GM23338 (cell line): ENCODE data around the gene MAGOH. TPM values are rescaled to one million over a fixed set of nuclear protein-coding genes. Genes with fewer than 3 reads are reported as not detected.

ENCODE experiments used
- ATAC-seq: fragments of 200-7000 bp; cut with Tn5 transposase; 3 replicates; pipeline ENCODE4 v1.9.1; 2020
- DNase-seq: peaks from one replicate; pipeline ENCODE4 v3.0.0-alpha.2; 2015; ENCODE audit warnings: low spot score
- H2AFZ ChIP-seq: fragments of 200-600 bp; sonication (generic); 2 replicates; pipeline ENCODE4 v1.8.0; 2016; ENCODE audit warnings: antibody characterized with exemption, mild to moderate bottlenecking, moderate library complexity
- H3F3A ChIP-seq: fragments of 200-600 bp; sonication (generic); replicated peaks from 2 replicates; pipeline ENCODE4 v1.8.0; 2017; ENCODE audit warnings: antibody characterized with exemption, mixed run types, low read depth
- H3K27ac ChIP-seq: fragments of 200-600 bp; sonication (generic); 2 replicates; pipeline ENCODE4 v1.6.1; 2016; ENCODE audit warnings: low read depth
- H3K27me3 ChIP-seq: fragments of 200-600 bp; sonication (generic); 2 replicates; pipeline ENCODE4 v1.8.0; 2016; ENCODE audit warnings: mild to moderate bottlenecking, mixed run types, moderate library complexity; ENCODE audit not compliant: insufficient read depth
- H3K36me3 ChIP-seq: fragments of 200-600 bp; sonication (generic); 2 replicates; pipeline ENCODE4 v1.8.0; 2016; ENCODE audit warnings: mild to moderate bottlenecking; ENCODE audit not compliant: insufficient read depth
- H3K4me1 ChIP-seq: fragments of 200-600 bp; sonication (generic); 2 replicates; pipeline ENCODE4 v1.8.0; 2016; ENCODE audit warnings: mild to moderate bottlenecking, moderate library complexity; ENCODE audit not compliant: insufficient read depth
- H3K4me2 ChIP-seq: fragments of 200-600 bp; sonication (generic); 2 replicates; pipeline ENCODE4 v1.7.1; 2017; ENCODE audit warnings: mixed run types
- H3K4me3 ChIP-seq: fragments of 200-600 bp; sonication (generic); 2 replicates; pipeline ENCODE4 v1.6.1; 2016; ENCODE audit warnings: mixed run types
- H3K79me2 ChIP-seq: fragments of 200-600 bp; sonication (generic); replicated peaks from 2 replicates; pipeline ENCODE4 v1.8.0; 2017; ENCODE audit warnings: mild to moderate bottlenecking; ENCODE audit not compliant: insufficient read depth
- H3K9me2 ChIP-seq: fragments of 200-600 bp; sonication (generic); 2 replicates; pipeline ENCODE4 v1.8.0; 2017; ENCODE audit not compliant: insufficient read depth
- H4K20me1 ChIP-seq: fragments of 200-600 bp; sonication (generic); replicated peaks from 2 replicates; pipeline ENCODE4 v1.8.0; 2017; ENCODE audit warnings: mild to moderate bottlenecking; ENCODE audit not compliant: insufficient read depth
- H3K27ac Mint-ChIP-seq: 2 replicates; pipeline ENCODE4 v1.8.0; 2020; ENCODE audit warnings: inconsistent platforms, mild to moderate bottlenecking, moderate library complexity, mixed read lengths
- H3K27me3 Mint-ChIP-seq: 3 replicates; pipeline ENCODE4 v1.8.0; 2022; ENCODE audit warnings: low read depth, mild to moderate bottlenecking, moderate library complexity, mixed read lengths, inconsistent platforms; ENCODE audit not compliant: insufficient read depth, poor library complexity
- H3K36me3 Mint-ChIP-seq: 3 replicates; pipeline ENCODE4 v1.8.0; 2021; ENCODE audit warnings: low read depth, mild to moderate bottlenecking, inconsistent platforms, moderate library complexity, mixed read lengths
- H3K4me1 Mint-ChIP-seq: 3 replicates; pipeline ENCODE4 v1.8.0; 2020; ENCODE audit warnings: mild to moderate bottlenecking, inconsistent platforms, mixed read lengths
- H3K4me3 Mint-ChIP-seq: 3 replicates; pipeline ENCODE4 v1.8.0; 2021; ENCODE audit warnings: moderate library complexity, mild to moderate bottlenecking, inconsistent platforms, mixed read lengths
- H3K9me3 Mint-ChIP-seq: 3 replicates; pipeline ENCODE4 v1.8.0; 2020; ENCODE audit warnings: moderate library complexity, mild to moderate bottlenecking, inconsistent platforms, mixed read lengths
- CREB1 ChIP-seq: fragments of 250-450 bp; sonication (Bioruptor Pico); IDR thresholded peaks from 2 replicates; pipeline ENCODE4 v1.5.0; 2020; ENCODE audit warnings: low read depth, mild to moderate bottlenecking, moderate library complexity
- EZH2 ChIP-seq: fragments of 200-600 bp; sonication (generic); IDR thresholded peaks from one replicate; pipeline ENCODE4 v1.8.0; 2017; ENCODE audit warnings: antibody characterized with exemption, mild to moderate bottlenecking, low read depth; ENCODE audit not compliant: unreplicated experiment
- EZH2phosphoT487 ChIP-seq: fragments of 200-600 bp; sonication (generic); IDR thresholded peaks from one replicate; pipeline ENCODE4 v1.8.1; 2018; ENCODE audit warnings: antibody characterized with exemption; ENCODE audit not compliant: unreplicated experiment
- JUNB ChIP-seq: IDR thresholded peaks from one replicate; pipeline ENCODE4 v1.6.1; 2016; ENCODE audit warnings: antibody characterized with exemption; ENCODE audit not compliant: unreplicated experiment
- NANOG ChIP-seq: IDR thresholded peaks from 2 replicates; pipeline ENCODE4 v1.6.1; 2016; ENCODE audit warnings: antibody characterized with exemption, borderline replicate concordance
- POLR2AphosphoS5 ChIP-seq: IDR thresholded peaks from 2 replicates; pipeline ENCODE4 v1.6.1; 2016; ENCODE audit warnings: antibody characterized with exemption, low read depth
- ZNF331 ChIP-seq: fragments of 250-450 bp; sonication (Bioruptor Pico); IDR thresholded peaks from 2 replicates; pipeline ENCODE4 v1.5.0; 2020; ENCODE audit warnings: low read depth, mild to moderate bottlenecking, moderate library complexity
- polyA plus RNA-seq: library from polyadenylated mRNA; unstranded; fragments of >200 nt; fragmentation: Nextera tagmentation; extraction: Ambion mirVana; gene quantifications from 2 replicates; pipeline ENCODE4 v1.2.1, GENCODE V29; 2016
- total RNA-seq: library from RNA; depleted of rRNA; stranded (reverse); fragments of >200 nt; shearing (Covaris generic); gene quantifications from 2 replicates; pipeline ENCODE4 v1.2.3, GENCODE V29; 2014
- TF ChIP-seq, protein P1 (sequence below): fragments of 250-450 bp; sonication (Bioruptor Pico); IDR thresholded peaks from 2 replicates; pipeline ENCODE4 v1.5.0; 2020; ENCODE audit warnings: mild to moderate bottlenecking, moderate library complexity
- TF ChIP-seq, protein P2 (sequence below): IDR thresholded peaks from one replicate; pipeline ENCODE4 v1.6.1; 2018; ENCODE audit warnings: antibody characterized with exemption; ENCODE audit not compliant: unreplicated experiment

The MAGOH gene
- total and polyA plus RNA-seq, 2 experiments from 2014 or later: 79.3 to 185 TPM

DNA sequence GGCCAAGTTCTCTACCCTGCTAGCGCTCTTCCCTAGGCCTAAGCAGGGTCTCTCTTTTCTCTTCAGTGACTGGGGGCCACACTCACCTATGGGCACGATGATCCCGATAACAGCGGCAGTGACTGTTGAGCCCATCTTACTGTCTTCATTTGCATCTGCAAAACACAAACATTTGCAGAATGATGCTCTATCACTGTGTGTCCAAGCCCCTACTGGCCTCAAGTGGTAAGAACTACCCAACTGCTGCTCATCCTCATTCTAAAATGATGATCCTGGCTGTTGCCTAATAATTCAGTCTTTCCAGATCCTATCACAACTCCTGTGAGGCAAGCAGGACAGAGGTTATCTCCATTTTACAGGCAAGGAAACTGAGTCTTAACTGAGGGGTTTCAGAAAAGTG lies 16.7 kb upstream of the MAGOH start:
- no peak overlapping the region for H2AFZ ChIP-seq
- no peaks in the 10 kb centered on the region for H3K4me1 ChIP-seq
- Mint-ChIP-seq H3K27ac (no peak overlapping the region), H3K4me1 (no peaks in the 10 kb centered on the region), H3K36me3 (peaks cover 92% of the 10 kb centered on the region), H3K9me3 (no peaks in the 10 kb centered on the region), H3K4me3 (no peak overlapping the region), H3K27me3 (peaks cover 8% of the 10 kb centered on the region)
- DNase-seq (no peak), ATAC-seq (no peak)
- no peaks in the 10 kb centered on the region for H3K27me3 ChIP-seq
- H3F3A ChIP-seq: peaks cover 6% of the 10 kb centered on the region
- no peak overlapping the region for H3K27ac ChIP-seq
- H3K79me2 ChIP-seq: no peaks in the 10 kb centered on the region
- H3K9me2 ChIP-seq: no peaks in the 10 kb centered on the region
- peaks cover 21% of the 10 kb centered on the region for H4K20me1 ChIP-seq
- H3K36me3 ChIP-seq: peaks cover 79% of the 10 kb centered on the region
- no peak overlapping the region for H3K4me3 ChIP-seq
- no peak overlapping the region for H3K4me2 ChIP-seq
- TF ChIP-seq, protein P1, sequence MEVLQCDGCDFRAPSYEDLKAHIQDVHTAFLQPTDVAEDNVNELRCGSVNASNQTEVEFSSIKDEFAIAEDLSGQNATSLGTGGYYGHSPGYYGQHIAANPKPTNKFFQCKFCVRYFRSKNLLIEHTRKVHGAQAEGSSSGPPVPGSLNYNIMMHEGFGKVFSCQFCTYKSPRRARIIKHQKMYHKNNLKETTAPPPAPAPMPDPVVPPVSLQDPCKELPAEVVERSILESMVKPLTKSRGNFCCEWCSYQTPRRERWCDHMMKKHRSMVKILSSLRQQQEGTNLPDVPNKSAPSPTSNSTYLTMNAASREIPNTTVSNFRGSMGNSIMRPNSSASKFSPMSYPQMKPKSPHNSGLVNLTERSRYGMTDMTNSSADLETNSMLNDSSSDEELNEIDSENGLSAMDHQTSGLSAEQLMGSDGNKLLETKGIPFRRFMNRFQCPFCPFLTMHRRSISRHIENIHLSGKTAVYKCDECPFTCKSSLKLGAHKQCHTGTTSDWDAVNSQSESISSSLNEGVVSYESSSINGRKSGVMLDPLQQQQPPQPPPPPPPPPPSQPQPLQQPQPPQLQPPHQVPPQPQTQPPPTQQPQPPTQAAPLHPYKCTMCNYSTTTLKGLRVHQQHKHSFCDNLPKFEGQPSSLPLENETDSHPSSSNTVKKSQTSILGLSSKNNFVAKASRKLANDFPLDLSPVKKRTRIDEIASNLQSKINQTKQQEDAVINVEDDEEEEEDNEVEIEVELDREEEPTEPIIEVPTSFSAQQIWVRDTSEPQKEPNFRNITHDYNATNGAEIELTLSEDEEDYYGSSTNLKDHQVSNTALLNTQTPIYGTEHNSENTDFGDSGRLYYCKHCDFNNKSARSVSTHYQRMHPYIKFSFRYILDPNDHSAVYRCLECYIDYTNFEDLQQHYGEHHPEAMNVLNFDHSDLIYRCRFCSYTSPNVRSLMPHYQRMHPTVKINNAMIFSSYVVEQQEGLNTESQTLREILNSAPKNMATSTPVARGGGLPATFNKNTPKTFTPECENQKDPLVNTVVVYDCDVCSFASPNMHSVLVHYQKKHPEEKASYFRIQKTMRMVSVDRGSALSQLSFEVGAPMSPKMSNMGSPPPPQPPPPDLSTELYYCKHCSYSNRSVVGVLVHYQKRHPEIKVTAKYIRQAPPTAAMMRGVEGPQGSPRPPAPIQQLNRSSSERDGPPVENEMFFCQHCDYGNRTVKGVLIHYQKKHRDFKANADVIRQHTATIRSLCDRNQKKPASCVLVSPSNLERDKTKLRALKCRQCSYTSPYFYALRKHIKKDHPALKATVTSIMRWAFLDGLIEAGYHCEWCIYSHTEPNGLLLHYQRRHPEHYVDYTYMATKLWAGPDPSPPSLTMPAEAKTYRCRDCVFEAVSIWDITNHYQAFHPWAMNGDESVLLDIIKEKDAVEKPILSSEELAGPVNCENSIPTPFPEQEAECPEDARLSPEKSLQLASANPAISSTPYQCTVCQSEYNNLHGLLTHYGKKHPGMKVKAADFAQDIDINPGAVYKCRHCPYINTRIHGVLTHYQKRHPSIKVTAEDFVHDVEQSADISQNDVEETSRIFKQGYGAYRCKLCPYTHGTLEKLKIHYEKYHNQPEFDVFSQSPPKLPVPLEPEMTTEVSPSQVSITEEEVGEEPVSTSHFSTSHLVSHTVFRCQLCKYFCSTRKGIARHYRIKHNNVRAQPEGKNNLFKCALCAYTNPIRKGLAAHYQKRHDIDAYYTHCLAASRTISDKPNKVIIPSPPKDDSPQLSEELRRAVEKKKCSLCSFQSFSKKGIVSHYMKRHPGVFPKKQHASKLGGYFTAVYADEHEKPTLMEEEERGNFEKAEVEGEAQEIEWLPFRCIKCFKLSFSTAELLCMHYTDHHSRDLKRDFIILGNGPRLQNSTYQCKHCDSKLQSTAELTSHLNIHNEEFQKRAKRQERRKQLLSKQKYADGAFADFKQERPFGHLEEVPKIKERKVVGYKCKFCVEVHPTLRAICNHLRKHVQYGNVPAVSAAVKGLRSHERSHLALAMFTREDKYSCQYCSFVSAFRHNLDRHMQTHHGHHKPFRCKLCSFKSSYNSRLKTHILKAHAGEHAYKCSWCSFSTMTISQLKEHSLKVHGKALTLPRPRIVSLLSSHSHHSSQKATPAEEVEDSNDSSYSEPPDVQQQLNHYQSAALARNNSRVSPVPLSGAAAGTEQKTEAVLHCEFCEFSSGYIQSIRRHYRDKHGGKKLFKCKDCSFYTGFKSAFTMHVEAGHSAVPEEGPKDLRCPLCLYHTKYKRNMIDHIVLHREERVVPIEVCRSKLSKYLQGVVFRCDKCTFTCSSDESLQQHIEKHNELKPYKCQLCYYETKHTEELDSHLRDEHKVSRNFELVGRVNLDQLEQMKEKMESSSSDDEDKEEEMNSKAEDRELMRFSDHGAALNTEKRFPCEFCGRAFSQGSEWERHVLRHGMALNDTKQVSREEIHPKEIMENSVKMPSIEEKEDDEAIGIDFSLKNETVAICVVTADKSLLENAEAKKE (CRISPR knock-in tag): no peak
- TF ChIP-seq JUNB (no peak), EZH2phosphoT487 (no peak), EZH2 (no peak), POLR2AphosphoS5 (no peak), NANOG (no peak), ZNF331 (CRISPR knock-in tag) (no peak), CREB1 (no peak)
- TF ChIP-seq, protein P2, sequence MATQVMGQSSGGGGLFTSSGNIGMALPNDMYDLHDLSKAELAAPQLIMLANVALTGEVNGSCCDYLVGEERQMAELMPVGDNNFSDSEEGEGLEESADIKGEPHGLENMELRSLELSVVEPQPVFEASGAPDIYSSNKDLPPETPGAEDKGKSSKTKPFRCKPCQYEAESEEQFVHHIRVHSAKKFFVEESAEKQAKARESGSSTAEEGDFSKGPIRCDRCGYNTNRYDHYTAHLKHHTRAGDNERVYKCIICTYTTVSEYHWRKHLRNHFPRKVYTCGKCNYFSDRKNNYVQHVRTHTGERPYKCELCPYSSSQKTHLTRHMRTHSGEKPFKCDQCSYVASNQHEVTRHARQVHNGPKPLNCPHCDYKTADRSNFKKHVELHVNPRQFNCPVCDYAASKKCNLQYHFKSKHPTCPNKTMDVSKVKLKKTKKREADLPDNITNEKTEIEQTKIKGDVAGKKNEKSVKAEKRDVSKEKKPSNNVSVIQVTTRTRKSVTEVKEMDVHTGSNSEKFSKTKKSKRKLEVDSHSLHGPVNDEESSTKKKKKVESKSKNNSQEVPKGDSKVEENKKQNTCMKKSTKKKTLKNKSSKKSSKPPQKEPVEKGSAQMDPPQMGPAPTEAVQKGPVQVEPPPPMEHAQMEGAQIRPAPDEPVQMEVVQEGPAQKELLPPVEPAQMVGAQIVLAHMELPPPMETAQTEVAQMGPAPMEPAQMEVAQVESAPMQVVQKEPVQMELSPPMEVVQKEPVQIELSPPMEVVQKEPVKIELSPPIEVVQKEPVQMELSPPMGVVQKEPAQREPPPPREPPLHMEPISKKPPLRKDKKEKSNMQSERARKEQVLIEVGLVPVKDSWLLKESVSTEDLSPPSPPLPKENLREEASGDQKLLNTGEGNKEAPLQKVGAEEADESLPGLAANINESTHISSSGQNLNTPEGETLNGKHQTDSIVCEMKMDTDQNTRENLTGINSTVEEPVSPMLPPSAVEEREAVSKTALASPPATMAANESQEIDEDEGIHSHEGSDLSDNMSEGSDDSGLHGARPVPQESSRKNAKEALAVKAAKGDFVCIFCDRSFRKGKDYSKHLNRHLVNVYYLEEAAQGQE: no peak
